Mesothelial cell of epicardium (in vitro differentiated cells): ENCODE data around the gene VWF. TPM values are rescaled to one million over a fixed set of nuclear protein-coding genes. Genes with fewer than 3 reads are reported as not detected.

ENCODE experiments used
- DNase-seq, 2 experiments: peaks; one replicate each; pipeline ENCODE4 v3.0.0; 2021; ENCODE audit warnings: low spot score in 2 of 2; ENCODE audit not compliant: unreplicated experiment in 2 of 2
- H3K27ac Mint-ChIP-seq: 2 replicates; pipeline ENCODE4 v1.8.0; 2021; ENCODE audit warnings: mixed read lengths
- H3K27me3 Mint-ChIP-seq: 2 replicates; pipeline ENCODE4 v1.8.0; 2021; ENCODE audit warnings: low read depth, mixed read lengths
- H3K36me3 Mint-ChIP-seq: 2 replicates; pipeline ENCODE4 v1.8.0; 2021; ENCODE audit warnings: mixed read lengths
- H3K4me1 Mint-ChIP-seq: 2 replicates; pipeline ENCODE4 v1.8.0; 2021; ENCODE audit warnings: mixed read lengths
- H3K4me3 Mint-ChIP-seq: 2 replicates; pipeline ENCODE4 v1.8.0; 2021; ENCODE audit warnings: mild to moderate bottlenecking, moderate library complexity, mixed read lengths
- H3K9me3 Mint-ChIP-seq: 2 replicates; pipeline ENCODE4 v1.8.0; 2021; ENCODE audit warnings: mixed read lengths
- CTCF ChIP-seq: fragments of 200-600 bp; sonication (generic); IDR thresholded peaks from one replicate; pipeline ENCODE4 v1.5.0; 2021; ENCODE audit warnings: antibody characterized with exemption; ENCODE audit not compliant: unreplicated experiment
- total RNA-seq: library from RNA; stranded (reverse); gene quantifications from 3 replicates; pipeline ENCODE4 v1.2.1, GENCODE V29; 2021

The VWF gene
- total RNA-seq, 1 donor from 2014 or later, result 0.31 TPM

GRCh38 chr12:5989621-5990020 lies 134.8 kb downstream of the VWF start:
- H3K4me3 Mint-ChIP-seq, result no peak overlapping the region
- H3K27me3 Mint-ChIP-seq, result no peaks in the 10 kb centered on the region
- no peak for TF ChIP-seq CTCF
- peaks cover 8% of the 10 kb centered on the region for H3K4me1 Mint-ChIP-seq
- no peak for DNase-seq
- H3K27ac Mint-ChIP-seq, result no peak overlapping the region
- no peaks in the 10 kb centered on the region for H3K36me3 Mint-ChIP-seq
- no peaks in the 10 kb centered on the region for H3K9me3 Mint-ChIP-seq

GRCh38 chr12:5988659-5989116 lies 135.8 kb downstream of the VWF start:
- peak; percentile 64 to 86 for DNase-seq
- H3K4me3 Mint-ChIP-seq, result no peak overlapping the region

GRCh38 chr12:5988088-5988487 lies 136.4 kb downstream of the VWF start:
- Mint-ChIP-seq H3K4me3 (no peak overlapping the region), H3K27me3 (no peaks in the 10 kb centered on the region), H3K36me3 (no peaks in the 10 kb centered on the region), H3K27ac (no peak overlapping the region), H3K9me3 (no peaks in the 10 kb centered on the region), H3K4me1 (peaks cover 8% of the 10 kb centered on the region)
- DNase-seq, result no peak
- no peak for TF ChIP-seq CTCF

More at GRCh38 chr12:5988659-5989116, 135.8 kb downstream of the VWF start:
- peak; percentile 84 for TF ChIP-seq CTCF
- no peak overlapping the region for H3K27ac Mint-ChIP-seq
- no peaks in the 10 kb centered on the region for H3K36me3 Mint-ChIP-seq
- H3K27me3 Mint-ChIP-seq, result no peaks in the 10 kb centered on the region
- no peaks in the 10 kb centered on the region for H3K9me3 Mint-ChIP-seq
- H3K4me1 Mint-ChIP-seq, result peaks cover 8% of the 10 kb centered on the region

- no peak for DNase-seq
- H3K36me3 Mint-ChIP-seq, result no peaks in the 10 kb centered on the region
- TF ChIP-seq CTCF, result no peak
- H3K4me3 Mint-ChIP-seq, result no peak overlapping the region
- peaks cover 8% of the 10 kb centered on the region for H3K4me1 Mint-ChIP-seq
- H3K27me3 Mint-ChIP-seq, result no peaks in the 10 kb centered on the region
- H3K9me3 Mint-ChIP-seq, result no peaks in the 10 kb centered on the region
- no peak overlapping the region for H3K27ac Mint-ChIP-seq
These were observed 136.9 kb downstream of the VWF start for GRCh38 chr12:5987573-5987972.

- Mint-ChIP-seq H3K9me3 (no peaks in the 10 kb centered on the region), H3K27me3 (peaks cover 4% of the 10 kb centered on the region), H3K27ac (no peak overlapping the region), H3K4me1 (peaks cover 8% of the 10 kb centered on the region), H3K36me3 (no peaks in the 10 kb centered on the region), H3K4me3 (no peak overlapping the region)
- no peak for TF ChIP-seq CTCF
- no peak for DNase-seq
These were observed 139.0 kb downstream of the VWF start for GRCh38 chr12:5985471-5985870.

- no peak for TF ChIP-seq CTCF
- Mint-ChIP-seq H3K9me3 (no peaks in the 10 kb centered on the region), H3K4me3 (no peak overlapping the region), H3K27ac (no peak overlapping the region), H3K4me1 (peaks cover 8% of the 10 kb centered on the region), H3K27me3 (peaks cover 4% of the 10 kb centered on the region), H3K36me3 (no peaks in the 10 kb centered on the region)
- DNase-seq, result no peak
These were observed 139.6 kb downstream of the VWF start for GRCh38 chr12:5984873-5985272.
